A673 (cell line): ENCODE results near the gene LRRC8D. TPM values are rescaled to one million over a fixed set of nuclear protein-coding genes. Genes with fewer than 3 reads are reported as not detected.

ENCODE experiments used
- BruUV-seq: library from RNA; stranded (reverse); fragments of 400-500 nt; replicated peaks from 2 replicates; lab custom pipeline; 2021; lab: Mats Ljungman, UMichigan
- CTCF ChIA-PET: fragments of 300-600 bp; sonication (Branson Sonifier 250); formaldehyde crosslinking; loops from one replicate; lab custom pipeline; 2022; ENCODE audit warnings: antibody characterized with exemption; lab: Charles Lee
- POLR2A ChIA-PET: fragments of 300-600 bp; sonication (Branson Sonifier 250); formaldehyde crosslinking; loops from one replicate; lab custom pipeline; 2022; ENCODE audit warnings: antibody characterized with exemption; ENCODE audit not compliant: low non-redundant PET; lab: Charles Lee
- DNase-seq: peaks from one replicate; pipeline ENCODE4 v3.0.0-alpha.2; 2015; ENCODE audit warnings: low spot score
- H3K27ac ChIP-seq: fragments of 200-600 bp; sonication (generic); 2 replicates; pipeline ENCODE4 v1.5.1; 2016; ENCODE audit warnings: mixed run types, low read depth, mild to moderate bottlenecking, mixed read lengths, antibody characterized with exemption, low read length; ENCODE audit not compliant: poor library complexity, severe bottlenecking
- H3K27me3 ChIP-seq: fragments of 200-600 bp; sonication (generic); replicated peaks from 2 replicates; pipeline ENCODE4 v1.6.1; 2017; ENCODE audit warnings: mixed run types, low read depth, mild to moderate bottlenecking, mixed read lengths, antibody characterized with exemption, low read length; ENCODE audit not compliant: insufficient read depth, poor library complexity
- H3K36me3 ChIP-seq: fragments of 200-600 bp; sonication (generic); 2 replicates; pipeline ENCODE4 v1.6.1; 2016; ENCODE audit warnings: mixed run types, mild to moderate bottlenecking, mixed read lengths, antibody characterized with exemption, low read length; ENCODE audit not compliant: insufficient read depth, poor library complexity, severe bottlenecking
- H3K4me1 ChIP-seq: fragments of 200-600 bp; sonication (generic); 2 replicates; pipeline ENCODE4 v1.6.1; 2017; ENCODE audit warnings: mixed run types, mild to moderate bottlenecking, mixed read lengths, antibody characterized with exemption, low read length; ENCODE audit not compliant: insufficient read depth, poor library complexity, severe bottlenecking
- H3K4me3 ChIP-seq: fragments of 200-600 bp; sonication (generic); 2 replicates; pipeline ENCODE4 v1.5.1; 2016; ENCODE audit warnings: low read depth, mixed run types, mild to moderate bottlenecking, mixed read lengths, low read length; ENCODE audit not compliant: poor library complexity, severe bottlenecking
- H3K9me3 ChIP-seq: fragments of 200-600 bp; sonication (generic); 2 replicates; pipeline ENCODE4 v1.6.1; 2016; ENCODE audit warnings: mixed run types, low read depth, mild to moderate bottlenecking, mixed read lengths, antibody characterized with exemption, low read length; ENCODE audit not compliant: poor library complexity, severe bottlenecking
- CTCF ChIP-seq: fragments of 300-800, 200-600 bp; sonication (generic); conservative IDR thresholded peaks from 2 replicates; pipeline ENCODE4 v1.5.1; 2017; ENCODE audit warnings: low read depth, mild to moderate bottlenecking, antibody characterized with exemption, low read length, moderate library complexity, mixed read lengths
- EZH2 ChIP-seq: fragments of 200-600 bp; sonication (generic); IDR thresholded peaks from 2 replicates; pipeline ENCODE4 v1.6.1; 2017; ENCODE audit warnings: borderline replicate concordance, low read depth, mild to moderate bottlenecking, mixed read lengths, antibody characterized with exemption, low read length; ENCODE audit not compliant: poor library complexity, severe bottlenecking
- intact Hi-C: fragments of 100-400 bp; cut with micrococcal nuclease; formaldehyde crosslinking; loops from one replicate; pipeline ENCODE4 v1.10.0; 2022; ENCODE audit not compliant: unreplicated experiment
- total RNA-seq: library from RNA; stranded (reverse); gene quantifications from 2 replicates; pipeline ENCODE4 v1.2.3, GENCODE V29; 2021

Gene LRRC8D
- total RNA-seq, 1 experiment from 2014 or later, result 59.4 TPM

DNA sequence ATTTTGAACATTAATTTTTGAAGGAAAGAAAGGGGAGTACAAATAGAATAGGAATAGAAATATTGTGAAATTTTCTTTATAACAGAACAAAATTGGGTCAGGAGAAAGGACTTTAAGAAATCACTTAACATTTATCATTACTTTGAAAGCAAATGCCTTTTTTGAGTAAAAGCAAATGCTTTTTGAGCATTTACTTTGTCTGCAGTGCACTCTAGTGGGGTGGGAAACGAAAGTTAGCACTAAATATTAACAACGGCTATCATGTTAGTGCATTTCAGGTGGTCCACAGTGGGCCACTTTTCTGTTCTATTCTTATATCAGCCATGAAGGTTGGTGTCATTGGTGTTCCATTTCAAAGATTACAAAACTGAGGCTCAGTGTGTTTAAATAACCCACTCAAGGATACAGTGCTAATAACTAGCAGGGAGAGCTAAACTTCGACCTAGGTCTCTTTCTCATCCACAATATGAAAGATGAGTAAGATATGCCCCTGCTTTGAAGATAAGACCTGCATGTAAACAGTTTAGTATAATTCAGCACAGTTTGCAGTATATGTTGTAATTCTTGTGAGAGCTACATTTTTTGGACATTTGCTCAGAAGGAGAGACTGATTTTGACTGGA, 13.4 kb downstream of the LRRC8D start:
- no peak overlapping the region for H3K4me3 ChIP-seq
- POLR2A ChIA-PET, result no interaction called here

DNA sequence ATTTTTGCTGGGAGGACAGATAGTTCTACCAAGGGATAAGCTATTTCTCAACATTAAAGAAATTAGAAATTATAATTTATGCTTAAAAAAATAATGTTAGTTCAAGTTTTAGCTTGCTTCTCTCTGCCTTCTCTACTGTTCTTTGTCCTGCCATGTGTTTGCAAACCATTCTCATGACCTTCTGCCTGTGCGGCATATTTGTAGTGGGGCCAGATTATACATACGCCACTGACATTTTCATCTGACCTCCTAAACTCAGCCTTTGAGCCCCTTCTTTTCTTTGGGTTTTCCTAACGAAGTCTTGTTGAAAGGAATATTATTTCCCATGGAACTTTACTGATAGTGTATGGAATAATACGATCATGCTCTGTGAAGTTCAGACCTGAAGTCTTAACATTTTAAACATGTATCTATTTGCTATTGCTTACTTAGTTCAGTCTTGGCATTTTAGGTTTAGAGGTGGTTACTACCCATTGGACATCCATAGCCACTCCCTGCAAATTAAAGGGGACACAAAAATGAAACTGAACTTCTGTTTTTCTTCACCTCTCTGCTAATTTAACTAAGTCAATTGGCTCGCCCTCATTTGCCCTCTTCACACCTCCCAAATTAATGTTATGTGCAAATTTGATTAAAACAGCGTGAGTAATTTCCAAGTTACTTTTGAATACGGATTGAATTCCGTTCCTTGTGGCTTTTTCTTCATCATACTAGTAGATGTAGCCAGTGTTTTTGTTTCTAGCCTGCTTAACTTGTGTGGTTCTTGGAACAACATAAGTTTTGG, 15.6 kb downstream of the LRRC8D start:
- Histone ChIP-seq H3K9me3 (no peaks in the 10 kb centered on the region), H3K27ac (no peak overlapping the region), H3K36me3 (no peaks in the 10 kb centered on the region), H3K27me3 (no peaks in the 10 kb centered on the region), H3K4me3 (no peak overlapping the region), H3K4me1 (peaks cover 72% of the 10 kb centered on the region)
- intact Hi-C loops, result no loop called here
- CTCF ChIA-PET, result interaction anchor here (0.6 kb wide), 1 partner anchor 1562 kb away, joined by 4 read pairs; no protein-coding TSS in a partner anchor
- no peak for TF ChIP-seq CTCF
- TF ChIP-seq EZH2, result no peak
- no TSS peak for BruUV-seq
- no peak for DNase-seq
- POLR2A ChIA-PET, result no interaction called here

More for the DNA sequence above, 13.4 kb downstream of the LRRC8D start:
- no peaks in the 10 kb centered on the region for H3K9me3 ChIP-seq
- no peak for TF ChIP-seq EZH2
- no peak; the same call in 1 of the 2 replicates for TF ChIP-seq CTCF
- intact Hi-C loops, result no loop called here
- no peaks in the 10 kb centered on the region for H3K27me3 ChIP-seq
- CTCF ChIA-PET, result no interaction called here
- peaks cover 64% of the 10 kb centered on the region for H3K4me1 ChIP-seq
- no peak overlapping the region for H3K27ac ChIP-seq
- no peak for DNase-seq
- H3K36me3 ChIP-seq, result no peaks in the 10 kb centered on the region
- BruUV-seq, result no TSS peak

DNA sequence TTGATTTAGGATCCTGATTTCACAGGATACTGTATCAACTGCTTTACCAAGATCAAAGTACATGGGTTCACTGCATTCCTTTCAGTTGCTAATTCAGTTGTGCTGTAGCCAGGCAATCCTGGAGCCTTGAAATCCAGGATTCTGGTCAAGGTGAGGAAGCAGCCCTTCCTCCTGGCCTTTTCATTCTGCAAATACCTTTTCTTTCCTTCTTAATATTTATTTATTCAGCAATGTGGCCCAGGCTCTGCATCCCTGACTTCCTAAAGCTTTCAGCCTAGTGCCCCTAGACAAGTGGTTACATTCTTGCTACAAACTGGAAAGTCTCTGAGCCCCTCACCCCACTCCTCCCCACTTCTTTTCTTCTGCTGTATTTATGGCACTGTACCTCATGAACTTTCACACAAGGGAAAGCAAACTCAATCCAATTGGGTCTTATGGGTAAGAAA, 16.2 kb downstream of the LRRC8D start:
- POLR2A ChIA-PET, result no interaction called here
- Histone ChIP-seq H3K36me3 (no peaks in the 10 kb centered on the region), H3K27me3 (no peaks in the 10 kb centered on the region), H3K4me3 (no peak overlapping the region), H3K9me3 (no peaks in the 10 kb centered on the region), H3K4me1 (peaks cover 70% of the 10 kb centered on the region), H3K27ac (no peak overlapping the region)
- TF ChIP-seq EZH2, result no peak
- no peak for TF ChIP-seq CTCF
- CTCF ChIA-PET, result no interaction called here
- intact Hi-C loops, result no loop called here
- no TSS peak for BruUV-seq
- no peak for DNase-seq
